ENCODE results near the gene GNG7.
"Not testable (repeated sequence)": the region's sequence is repeated elsewhere in the genome, so short reads cannot be mapped to it uniquely, and the experiment has no call there.

The GNG7 gene

GRCh38 chr19:2584002-2584401 lies 118.5 kb downstream of the GNG7 start:
- no peaks in the 10 kb centered on the region for H3K36me3 ChIP-seq (ENCODE audit: insufficient read depth, low read length)
- H4K20me1 ChIP-seq (ENCODE audit: insufficient read depth, low read length): no peaks in the 10 kb centered on the region
- no peak overlapping the region for H3K4me3 ChIP-seq (ENCODE audit: low read depth in 1 of 2, low read length in 2 of 2)
- H3K27ac ChIP-seq (ENCODE audit: low read length): no peak overlapping the region
- DNase-seq: no peak
- H3K4me1 ChIP-seq (ENCODE audit: insufficient read depth, low read length): no peaks in the 10 kb centered on the region
- no peak overlapping the region for H3K9ac ChIP-seq (ENCODE audit: low read depth, low read length)
- no peak overlapping the region for H2AFZ ChIP-seq (ENCODE audit: low read depth, low read length)
- H3K9me3 ChIP-seq (ENCODE audit: insufficient read depth, low read length, severe bottlenecking): peaks cover 13% of the 10 kb centered on the region
- no peaks in the 10 kb centered on the region for H3K79me2 ChIP-seq (ENCODE audit: insufficient read depth, low read length)
- no peak overlapping the region for H3K4me2 ChIP-seq (ENCODE audit: insufficient read depth, low read length)
- no peak for ATAC-seq (ENCODE audit: insufficient read depth, low read depth)
- H3K27me3 ChIP-seq (ENCODE audit: insufficient read depth, low read length, poor library complexity): no peaks in the 10 kb centered on the region
- TF ChIP-seq CTCF (IDR thresholded peaks at IDR 0.05; ENCODE audit: borderline replicate concordance, extremely low read depth, low read length, poor library complexity, severe bottlenecking): no peak
- TF ChIP-seq EZH2 (IDR thresholded peaks at IDR 0.05; ENCODE audit: borderline replicate concordance, low read depth, low read length, severe bottlenecking): no peak

- no peak overlapping the region for H3K27ac ChIP-seq (ENCODE audit: low read length)
- no peaks in the 10 kb centered on the region for H3K4me1 ChIP-seq (ENCODE audit: insufficient read depth, low read length)
- no peak for ATAC-seq (ENCODE audit: insufficient read depth, low read depth)
- H3K4me3 ChIP-seq (ENCODE audit: low read depth in 1 of 2, low read length in 2 of 2): no peak overlapping the region
- H3K27me3 ChIP-seq (ENCODE audit: insufficient read depth, low read length, poor library complexity): no peaks in the 10 kb centered on the region
- H4K20me1 ChIP-seq (ENCODE audit: insufficient read depth, low read length): no peaks in the 10 kb centered on the region
- no peak for DNase-seq
- no peaks in the 10 kb centered on the region for H3K79me2 ChIP-seq (ENCODE audit: insufficient read depth, low read length)
- no peaks in the 10 kb centered on the region for H3K36me3 ChIP-seq (ENCODE audit: insufficient read depth, low read length)
- no peak overlapping the region for H3K4me2 ChIP-seq (ENCODE audit: insufficient read depth, low read length)
- peaks cover 13% of the 10 kb centered on the region for H3K9me3 ChIP-seq (ENCODE audit: insufficient read depth, low read length, severe bottlenecking)
- H2AFZ ChIP-seq (ENCODE audit: low read depth, low read length): no peak overlapping the region
- TF ChIP-seq CTCF (IDR thresholded peaks at IDR 0.05; ENCODE audit: borderline replicate concordance, extremely low read depth, low read length, poor library complexity, severe bottlenecking): no peak
- no peak for TF ChIP-seq EZH2 (IDR thresholded peaks at IDR 0.05; ENCODE audit: borderline replicate concordance, low read depth, low read length, severe bottlenecking)
- H3K9ac ChIP-seq (ENCODE audit: low read depth, low read length): no peak overlapping the region
Measured at GRCh38 chr19:2582984-2583956, 119.2 kb downstream of the GNG7 start.

GRCh38 chr19:2580396-2580795 lies 122.1 kb downstream of the GNG7 start:
- H3K27ac ChIP-seq (ENCODE audit: low read length); H3K4me1 ChIP-seq (ENCODE audit: insufficient read depth, low read length); H2AFZ ChIP-seq (ENCODE audit: low read depth, low read length); H3K79me2 ChIP-seq (ENCODE audit: insufficient read depth, low read length); ATAC-seq (ENCODE audit: insufficient read depth, low read depth); H3K36me3 ChIP-seq (ENCODE audit: insufficient read depth, low read length); H3K4me2 ChIP-seq (ENCODE audit: insufficient read depth, low read length); DNase-seq; H3K4me3 ChIP-seq (ENCODE audit: low read depth in 1 of 2, low read length in 2 of 2); H4K20me1 ChIP-seq (ENCODE audit: insufficient read depth, low read length); H3K9ac ChIP-seq (ENCODE audit: low read depth, low read length); H3K27me3 ChIP-seq (ENCODE audit: insufficient read depth, low read length, poor library complexity): not testable (repeated sequence)
- peaks cover 13% of the 10 kb centered on the region for H3K9me3 ChIP-seq (ENCODE audit: insufficient read depth, low read length, severe bottlenecking)

GRCh38 chr19:2579678-2580280 lies 122.7 kb downstream of the GNG7 start:
- DNase-seq (no peak), ATAC-seq (ENCODE audit: insufficient read depth, low read depth) (no peak)
- H3K36me3 ChIP-seq (ENCODE audit: insufficient read depth, low read length): no peaks in the 10 kb centered on the region
- TF ChIP-seq CTCF (IDR thresholded peaks at IDR 0.05; ENCODE audit: borderline replicate concordance, extremely low read depth, low read length, poor library complexity, severe bottlenecking): no peak
- TF ChIP-seq EZH2 (IDR thresholded peaks at IDR 0.05; ENCODE audit: borderline replicate concordance, low read depth, low read length, severe bottlenecking): no peak
- H3K4me2 ChIP-seq (ENCODE audit: insufficient read depth, low read length): no peak overlapping the region
- H2AFZ ChIP-seq (ENCODE audit: low read depth, low read length): no peak overlapping the region
- peaks cover 13% of the 10 kb centered on the region for H3K9me3 ChIP-seq (ENCODE audit: insufficient read depth, low read length, severe bottlenecking)
- no peaks in the 10 kb centered on the region for H3K79me2 ChIP-seq (ENCODE audit: insufficient read depth, low read length)
- H3K4me1 ChIP-seq (ENCODE audit: insufficient read depth, low read length): no peaks in the 10 kb centered on the region
- H4K20me1 ChIP-seq (ENCODE audit: insufficient read depth, low read length): no peaks in the 10 kb centered on the region
- no peak overlapping the region for H3K9ac ChIP-seq (ENCODE audit: low read depth, low read length)
- no peak overlapping the region for H3K27ac ChIP-seq (ENCODE audit: low read length)
- no peaks in the 10 kb centered on the region for H3K27me3 ChIP-seq (ENCODE audit: insufficient read depth, low read length, poor library complexity)
- H3K4me3 ChIP-seq (ENCODE audit: low read depth in 1 of 2, low read length in 2 of 2): no peak overlapping the region
